ENCODE measurements around the gene KDM7A.
"Not testable (repeated sequence)": the region's sequence is repeated elsewhere in the genome, so short reads cannot be mapped to it uniquely, and the experiment has no call there.

Gene KDM7A

GRCh38 chr7:140168816-140169215 is 8.0 kb downstream of the KDM7A start:
- no peak overlapping the region for H3K27ac ChIP-seq
- TF ChIP-seq CTCF (IDR thresholded peaks at IDR 0.05) (no peak), ZFX (IDR thresholded peaks at IDR 0.05; ENCODE audit: borderline replicate concordance) (no peak)

GRCh38 chr7:140165422-140165821 is 11.4 kb downstream of the KDM7A start:
- TF ChIP-seq CTCF (IDR thresholded peaks at IDR 0.05) (no peak), ZFX (IDR thresholded peaks at IDR 0.05; ENCODE audit: borderline replicate concordance) (no peak)
- no peak overlapping the region for H3K27ac ChIP-seq

GRCh38 chr7:140162081-140162480 is 14.7 kb downstream of the KDM7A start:
- H3K27ac ChIP-seq, result not testable (repeated sequence)

GRCh38 chr7:140161047-140161446 is 15.7 kb downstream of the KDM7A start:
- no peak overlapping the region for H3K27ac ChIP-seq
- TF ChIP-seq ZFX (IDR thresholded peaks at IDR 0.05; ENCODE audit: borderline replicate concordance) (no peak), CTCF (IDR thresholded peaks at IDR 0.05) (no peak)

GRCh38 chr7:140160308-140160707 is 16.5 kb downstream of the KDM7A start:
- no peak overlapping the region for H3K27ac ChIP-seq
- no peak for TF ChIP-seq CTCF (IDR thresholded peaks at IDR 0.05)
- no peak for TF ChIP-seq ZFX (IDR thresholded peaks at IDR 0.05; ENCODE audit: borderline replicate concordance)

GRCh38 chr7:140159497-140159896 is 17.3 kb downstream of the KDM7A start:
- TF ChIP-seq ZFX (IDR thresholded peaks at IDR 0.05; ENCODE audit: borderline replicate concordance) (no peak), CTCF (IDR thresholded peaks at IDR 0.05) (no peak)
- H3K27ac ChIP-seq, result no peak overlapping the region

GRCh38 chr7:140156460-140157080 is 20.2 kb downstream of the KDM7A start:
- TF ChIP-seq CTCF (IDR thresholded peaks at IDR 0.05) (no peak), ZFX (IDR thresholded peaks at IDR 0.05; ENCODE audit: borderline replicate concordance) (no peak)
- no peak overlapping the region for H3K27ac ChIP-seq

GRCh38 chr7:140155428-140155827 is 21.4 kb downstream of the KDM7A start:
- TF ChIP-seq ZFX (IDR thresholded peaks at IDR 0.05; ENCODE audit: borderline replicate concordance) (no peak), CTCF (IDR thresholded peaks at IDR 0.05) (no peak)
- H3K27ac ChIP-seq, result no peak overlapping the region

Data from 22Rv1 (cell line).